ENCODE results near the gene EIF2S3.
"Not testable (repeated sequence)": the region's sequence is repeated elsewhere in the genome, so short reads cannot be mapped to it uniquely, and the experiment has no call there.

The EIF2S3 gene

GRCh38 chrX:24050522-24051318 lies 4.0 kb upstream of the EIF2S3 start:
- not testable (repeated sequence) for DNase-seq

- no peak for DNase-seq
Observed at GRCh38 chrX:24055043-24055356, 244 bp downstream of the EIF2S3 start.

- no peak for DNase-seq
Observed at GRCh38 chrX:24063488-24063887, 8.7 kb downstream of the EIF2S3 start.

GRCh38 chrX:24069877-24070276 lies 15.1 kb downstream of the EIF2S3 start:
- DNase-seq, result no peak

GRCh38 chrX:24079411-24079810 lies 24.7 kb downstream of the EIF2S3 start:
- no peak for DNase-seq

GRCh38 chrX:24080245-24080644 lies 25.5 kb downstream of the EIF2S3 start:
- not testable (repeated sequence) for DNase-seq

GRCh38 chrX:24080704-24081103 lies 25.9 kb downstream of the EIF2S3 start:
- DNase-seq, result peak in 1 of 5 experiments; percentile 41

- DNase-seq, result peak in 4 of 5 experiments; percentile 13 to 76 (median 22)
Observed at GRCh38 chrX:24081661-24082154, 27.0 kb downstream of the EIF2S3 start.

- no peak for DNase-seq
Observed at GRCh38 chrX:24082447-24082846, 27.7 kb downstream of the EIF2S3 start.

GRCh38 chrX:24085101-24085500 lies 30.3 kb downstream of the EIF2S3 start:
- no peak for DNase-seq

- DNase-seq, result no peak
Observed at GRCh38 chrX:24090300-24091200, 35.8 kb downstream of the EIF2S3 start.

GRCh38 chrX:24093746-24094145 lies 39.0 kb downstream of the EIF2S3 start:
- DNase-seq, result no peak

GRCh38 chrX:24097741-24098260 lies 43.0 kb downstream of the EIF2S3 start:
- no peak for DNase-seq

GRCh38 chrX:24098932-24099331 lies 44.2 kb downstream of the EIF2S3 start:
- DNase-seq, result no peak

- peak in 1 of 5 experiments; percentile 21 for DNase-seq
Observed at GRCh38 chrX:24099394-24099793, 44.6 kb downstream of the EIF2S3 start.

- DNase-seq, result peak in 1 of 5 experiments; percentile 72
Observed at GRCh38 chrX:24100713-24101112, 46.0 kb downstream of the EIF2S3 start.

GRCh38 chrX:24110069-24110468 lies 55.3 kb downstream of the EIF2S3 start:
- DNase-seq, result no peak

GRCh38 chrX:24113181-24113580 lies 58.4 kb downstream of the EIF2S3 start:
- DNase-seq, result no peak

GRCh38 chrX:24117258-24117657 lies 62.5 kb downstream of the EIF2S3 start:
- no peak for DNase-seq

- no peak for DNase-seq
Observed at GRCh38 chrX:24124244-24124799, 69.6 kb downstream of the EIF2S3 start.

GRCh38 chrX:24125028-24125612 lies 70.4 kb downstream of the EIF2S3 start:
- DNase-seq, result no peak
